Frontal cortex (tissue), 1 donor: ENCODE data around the gene TMEM198. TPM values are rescaled to one million over a fixed set of nuclear protein-coding genes. Genes with fewer than 3 reads are reported as not detected.

Source experiments
- small RNA-seq: library from RNA; depleted of rRNA; stranded (forward); fragments of <200 nt; gene quantifications from one replicate; pipeline ENCODE3, GENCODE V24; 2014
- total RNA-seq: library from RNA; depleted of rRNA; stranded (reverse); fragments of >200 nt; gene quantifications from one replicate; pipeline ENCODE4 v1.2.3, GENCODE V29; 2014

Gene TMEM198
- total RNA-seq, 1 donor from 2014 or later: 14.7 TPM

Small RNA genes lying within 50 kb of the gene (small RNA-seq; reads per million reads assigned to genes)
- gene MIR3132: not detected
- gene RN7SKP213: not detected

Other genes starting within 250 kb of the TMEM198 start
- 24.5 TPM for gene PTPRN, start 234.6 kb upstream of the TMEM198 start, total RNA-seq
- 0.82 TPM for gene RESP18, start 211.3 kb upstream of the TMEM198 start, total RNA-seq
- 13.9 TPM for gene DNPEP, start 156.1 kb upstream of the TMEM198 start, total RNA-seq
- 0.41 TPM for gene DES, start 125.7 kb upstream of the TMEM198 start, total RNA-seq
- 13.0 TPM for gene SPEG, start 109.2 kb upstream of the TMEM198 start, total RNA-seq
- 13.0 TPM for gene GMPPA, start 45.1 kb upstream of the TMEM198 start, total RNA-seq
- 2.9 TPM for gene ASIC4, start 29.5 kb upstream of the TMEM198 start, total RNA-seq
- gene CHPF, start 219 bp upstream of the TMEM198 start, total RNA-seq: 24.1 TPM
- gene OBSL1, start 27.5 kb downstream of the TMEM198 start, total RNA-seq: 40.4 TPM
- 0.41 TPM for gene INHA, start 28.3 kb downstream of the TMEM198 start, total RNA-seq
- 13.0 TPM for gene STK11IP, start 53.8 kb downstream of the TMEM198 start, total RNA-seq
- 31.8 TPM for gene SLC4A3, start 83.6 kb downstream of the TMEM198 start, total RNA-seq